Measurements from ENCODE around the gene EVC. TPM values are rescaled to one million over a fixed set of nuclear protein-coding genes. Genes with fewer than 3 reads are reported as not detected.

The EVC gene
- total and polyA plus RNA-seq, 2 of the 8 experiments (the other 6 are each of a cell fraction or from before 2014, with no cell fraction given) = 2.6 to 9.8 TPM

DNA sequence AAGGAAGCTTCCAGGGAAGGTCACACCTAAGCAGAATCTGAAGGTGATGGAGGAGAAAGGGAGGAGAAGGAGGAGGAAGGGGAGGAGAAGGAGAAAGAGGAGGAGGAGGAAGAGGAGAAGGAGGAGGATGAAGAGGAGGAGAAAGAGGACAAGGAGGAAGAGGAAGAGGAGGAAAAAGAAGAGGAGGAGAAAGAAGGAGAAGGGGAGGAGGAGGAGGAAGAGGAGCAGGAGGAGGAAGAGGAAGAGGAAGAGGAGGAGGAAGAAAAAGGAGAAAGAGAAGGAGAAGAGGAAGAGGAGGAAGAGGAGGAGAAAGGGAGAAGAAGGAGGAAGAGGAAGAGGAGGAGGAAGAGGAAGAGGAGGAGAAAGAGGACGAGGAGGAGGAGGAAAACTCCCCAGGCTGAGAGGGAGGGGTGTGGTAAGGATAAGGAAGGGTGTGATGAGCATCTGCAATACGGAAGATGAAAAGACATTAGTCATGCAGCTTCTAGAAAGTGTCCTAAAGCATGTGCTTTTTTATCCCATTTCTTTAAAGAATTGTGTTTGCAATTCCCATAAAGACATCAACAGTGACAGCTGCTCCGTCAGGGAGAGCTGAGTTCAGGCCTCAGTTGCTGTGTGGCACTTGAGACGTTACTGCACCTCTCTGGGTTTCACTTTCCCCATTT lies 140.8 kb downstream of the EVC start:
- no peak overlapping the region for H4K8ac ChIP-seq (ENCODE audit: extremely low read depth, insufficient read depth, low read length)
- no peaks in the 10 kb centered on the region for H3K27me3 ChIP-seq (replicated peaks in 1 of 4; ENCODE audit: control insufficient read depth in 3 of 4, extremely low read depth in 1 of 4, insufficient read depth in 3 of 4, low read length in 3 of 4)
- no peak overlapping the region for H3K27ac ChIP-seq (ENCODE audit: low read depth, low read length)
- H2BK5ac ChIP-seq (ENCODE audit: low read depth, low read length) = no peak overlapping the region
- no peak overlapping the region for H3K18ac ChIP-seq (ENCODE audit: extremely low read depth, low read length)
- no peak overlapping the region for H3K9ac ChIP-seq (replicated peaks in 1 of 4; ENCODE audit: extremely low read depth in 1 of 4, low read depth in 3 of 4, low read length in 3 of 4)
- DNase-seq (ENCODE audit: low read depth in 1 of 2, low spot score in 2 of 2) = no peak
- no peak overlapping the region for H3K4me2 ChIP-seq (ENCODE audit: insufficient read depth in 1 of 2, low read depth in 2 of 2, low read length in 2 of 2)
- H3K4ac ChIP-seq (replicated peaks; ENCODE audit: insufficient read length, low read depth, low read length) = no peak overlapping the region
- 85% methylated on average over 4 of the region's 4 CpGs; no CpG with 5 or more reads in 1 of the 2 experiments for WGBS, 2 experiments (ENCODE audit: extremely low coverage in 1 of 2, insufficient coverage in 1 of 2, insufficient read length in 1 of 2, insufficient replicate concordance in 2 of 2, low coverage in 1 of 2, low lambda C conversion rate in 2 of 2, missing lambda C conversion rate in 1 of 2)
- H4K20me1 ChIP-seq (replicated peaks in 1 of 2; ENCODE audit: control insufficient read depth in 1 of 2, insufficient read depth in 2 of 2, low read length in 2 of 2) = peaks cover 5 to 11% of the 10 kb centered on the region in 2 experiments
- no peaks in the 10 kb centered on the region for H3K4me1 ChIP-seq (replicated peaks in 1 of 4; ENCODE audit: control insufficient read depth in 3 of 4, insufficient read depth in 4 of 4, low read length in 3 of 4)
- TF ChIP-seq RAD21 (IDR thresholded peaks at IDR 0.05 in 1 of 2, conservative IDR thresholded peaks at IDR 0.05 in 1 of 2; ENCODE audit: low read depth in 2 of 2, low read length in 2 of 2) = no peak
- no peak for TF ChIP-seq CHD1 (IDR thresholded peaks at IDR 0.05; ENCODE audit: low read depth, low read length)
- TF ChIP-seq, protein P1, sequence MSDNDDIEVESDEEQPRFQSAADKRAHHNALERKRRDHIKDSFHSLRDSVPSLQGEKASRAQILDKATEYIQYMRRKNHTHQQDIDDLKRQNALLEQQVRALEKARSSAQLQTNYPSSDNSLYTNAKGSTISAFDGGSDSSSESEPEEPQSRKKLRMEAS (IDR thresholded peaks at IDR 0.05) = no peak
- TF ChIP-seq HDAC6 (IDR thresholded peaks at IDR 0.05; ENCODE audit: low read depth, low read length) = no peak
- TF ChIP-seq TEAD4 (IDR thresholded peaks at IDR 0.05; ENCODE audit: low read depth, low read length) = no peak
- TF ChIP-seq SIX5 (IDR thresholded peaks at IDR 0.05; ENCODE audit: low read depth, low read length) = no peak
- no peak for TF ChIP-seq CTCF (IDR thresholded peaks at IDR 0.05; ENCODE audit: control extremely low read depth in 1 of 3, insufficient read depth in 1 of 3, low read depth in 1 of 3, low read length in 3 of 3)
- no peak overlapping the region for H2BK12ac ChIP-seq (ENCODE audit: low read depth, low read length)
- H3K9me3 ChIP-seq (ENCODE audit: insufficient read depth in 2 of 2, low read depth in 1 of 2, low read length in 1 of 2) = no peaks in the 10 kb centered on the region; a peak in 1 of 4 replicates
- H2BK120ac ChIP-seq (replicated peaks; ENCODE audit: low read depth, low read length) = no peak overlapping the region
- no peak overlapping the region for H3K4me3 ChIP-seq (ENCODE audit: extremely low read depth in 1 of 4, insufficient read depth in 2 of 4, low read depth in 3 of 4, low read length in 4 of 4)
- H3K79me1 ChIP-seq (ENCODE audit: low read depth, low read length) = no peaks in the 10 kb centered on the region; the same call in none of the 2 replicates
- H3K14ac ChIP-seq (ENCODE audit: insufficient read length) = no peak overlapping the region
- no peak overlapping the region for H4K91ac ChIP-seq (replicated peaks; ENCODE audit: insufficient read length, low read length)
- H2BK20ac ChIP-seq (ENCODE audit: low read length) = no peak overlapping the region
- ChIA-PET POLR2A (ENCODE audit: partially characterized antibody) (interaction anchor here (0.6 kb wide), 1 partner anchor 8 kb away, joined by 4 read pairs; no protein-coding TSS in a partner anchor), CTCF (ENCODE audit: partially characterized antibody) (interaction anchor here (0.7 to 1.8 kb wide), 5 partner anchors 12 to 479 kb away, joined by 3 to 5 read pairs (median 4); no protein-coding TSS in a partner anchor)
- no peak overlapping the region for H3K23ac ChIP-seq (ENCODE audit: insufficient read length)
- no peak overlapping the region for H3K56ac ChIP-seq (replicated peaks; ENCODE audit: insufficient read length, low read depth, low read length)
- no peak overlapping the region for H2AFZ ChIP-seq (ENCODE audit: low read length)
- H3K36me3 ChIP-seq (ENCODE audit: control insufficient read depth in 2 of 4, insufficient read depth in 4 of 4, low read length in 3 of 4) = peaks cover 11 to 60% (median 49%) of the 10 kb centered on the region in 4 experiments
- no peak for FAIRE-seq
- H3K79me2 ChIP-seq (ENCODE audit: control insufficient read depth in 1 of 2, insufficient read depth in 2 of 2, low read length in 2 of 2) = peaks cover 0 to 4% of the 10 kb centered on the region in 2 experiments; a peak in 2 of 4 replicates
- no peak overlapping the region for H4K5ac ChIP-seq (ENCODE audit: insufficient read length, low read depth, low read length)
- H3K23me2 ChIP-seq (ENCODE audit: low read depth, low read length) = peaks cover 7% of the 10 kb centered on the region; the same call in 1 of the 2 replicates
- no peak overlapping the region for H2AK5ac ChIP-seq (ENCODE audit: low read depth, low read length)
- H2BK15ac ChIP-seq (ENCODE audit: low read length) = no peak overlapping the region

All from H1 (cell line).